Right lobe of liver (tissue), 4 donors: Measurements from ENCODE around the gene ANKRD55.
"Not testable (repeated sequence)": the region's sequence is repeated elsewhere in the genome, so short reads cannot be mapped to it uniquely, and the experiment has no call there.

ENCODE experiments used
- POLR2A ChIP-seq: fragments of 450-650 bp; IDR thresholded peaks from one replicate; pipeline ENCODE4 v1.6.1; 2017; ENCODE audit warnings: antibody characterized with exemption, mild to moderate bottlenecking
- TF ChIP-seq, protein P1 (sequence below), 4 donors: fragments of 200-600 bp in 3 of 4; fragments of 450-650 bp in 1 of 4; IDR thresholded peaks; one replicate each; pipeline versions ENCODE4 v1.5.1 to v1.8.0; 2016 to 2022; ENCODE audit warnings: antibody characterized with exemption in 4 of 4, mild to moderate bottlenecking in 2 of 4
- donor health status: DM: no; HTN: no; CAD: no.
- donor health status: DM: no; HTN: no; CAD: no.
- donor health status: DM: no; HTN: yes; CAD: no.

DNA sequence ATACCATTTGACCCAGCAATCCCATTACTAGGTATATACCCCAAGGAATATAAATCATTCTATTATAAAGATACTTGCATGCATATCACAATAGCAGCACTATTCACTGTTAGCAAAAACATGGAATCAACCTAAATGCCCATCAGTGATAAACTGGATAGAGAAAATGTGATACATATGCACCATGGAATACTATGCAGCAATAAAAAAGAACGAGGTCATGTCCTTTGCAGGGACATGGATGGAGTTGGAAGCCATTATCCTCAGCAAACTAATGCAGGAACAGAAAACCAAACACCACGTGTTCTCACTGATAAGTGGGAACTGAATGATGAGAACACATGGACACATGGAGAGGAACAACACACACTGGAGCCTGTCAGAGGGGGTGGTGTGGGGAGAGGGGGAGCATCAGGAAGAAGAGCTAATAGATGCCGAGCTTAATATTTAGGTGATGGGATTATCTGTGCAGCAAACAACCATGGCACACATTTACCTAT lies 31.3 kb downstream of the ANKRD55 start:
- TF ChIP-seq, protein P1, sequence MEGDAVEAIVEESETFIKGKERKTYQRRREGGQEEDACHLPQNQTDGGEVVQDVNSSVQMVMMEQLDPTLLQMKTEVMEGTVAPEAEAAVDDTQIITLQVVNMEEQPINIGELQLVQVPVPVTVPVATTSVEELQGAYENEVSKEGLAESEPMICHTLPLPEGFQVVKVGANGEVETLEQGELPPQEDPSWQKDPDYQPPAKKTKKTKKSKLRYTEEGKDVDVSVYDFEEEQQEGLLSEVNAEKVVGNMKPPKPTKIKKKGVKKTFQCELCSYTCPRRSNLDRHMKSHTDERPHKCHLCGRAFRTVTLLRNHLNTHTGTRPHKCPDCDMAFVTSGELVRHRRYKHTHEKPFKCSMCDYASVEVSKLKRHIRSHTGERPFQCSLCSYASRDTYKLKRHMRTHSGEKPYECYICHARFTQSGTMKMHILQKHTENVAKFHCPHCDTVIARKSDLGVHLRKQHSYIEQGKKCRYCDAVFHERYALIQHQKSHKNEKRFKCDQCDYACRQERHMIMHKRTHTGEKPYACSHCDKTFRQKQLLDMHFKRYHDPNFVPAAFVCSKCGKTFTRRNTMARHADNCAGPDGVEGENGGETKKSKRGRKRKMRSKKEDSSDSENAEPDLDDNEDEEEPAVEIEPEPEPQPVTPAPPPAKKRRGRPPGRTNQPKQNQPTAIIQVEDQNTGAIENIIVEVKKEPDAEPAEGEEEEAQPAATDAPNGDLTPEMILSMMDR (IDR thresholded peaks at IDR 0.05): not testable (repeated sequence)
- TF ChIP-seq POLR2A: not testable (repeated sequence)
